GM12801 (cell line): Measurements from ENCODE around the gene RNF34.

Experiments
- TF ChIP-seq, protein P1 (sequence below): IDR thresholded peaks from one replicate; pipeline ENCODE4 v1.5.1; 2011; ENCODE audit warnings: control low read depth; ENCODE audit not compliant: insufficient read length; ENCODE audit errors: extremely low read depth

The RNF34 gene

DNA sequence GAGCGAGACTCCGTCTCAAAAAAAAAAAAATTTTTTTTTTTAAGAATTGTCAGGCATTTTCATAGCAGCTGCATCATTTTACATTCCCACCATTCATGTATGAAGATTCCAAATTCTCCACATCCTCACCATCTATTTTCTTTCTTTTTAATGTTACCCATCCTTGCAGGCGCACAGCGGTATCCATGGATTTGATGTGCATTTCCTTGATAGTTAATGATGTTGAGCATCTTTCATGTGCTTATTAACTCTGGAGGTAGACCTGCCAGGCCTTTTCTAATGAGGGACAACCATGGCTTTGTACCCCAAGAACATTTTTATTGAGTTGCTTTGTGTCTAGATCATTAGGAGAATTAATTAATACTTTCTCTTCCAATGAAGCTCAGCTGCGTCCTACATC, 1.6 kb upstream of the RNF34 start:
- TF ChIP-seq, protein P1, sequence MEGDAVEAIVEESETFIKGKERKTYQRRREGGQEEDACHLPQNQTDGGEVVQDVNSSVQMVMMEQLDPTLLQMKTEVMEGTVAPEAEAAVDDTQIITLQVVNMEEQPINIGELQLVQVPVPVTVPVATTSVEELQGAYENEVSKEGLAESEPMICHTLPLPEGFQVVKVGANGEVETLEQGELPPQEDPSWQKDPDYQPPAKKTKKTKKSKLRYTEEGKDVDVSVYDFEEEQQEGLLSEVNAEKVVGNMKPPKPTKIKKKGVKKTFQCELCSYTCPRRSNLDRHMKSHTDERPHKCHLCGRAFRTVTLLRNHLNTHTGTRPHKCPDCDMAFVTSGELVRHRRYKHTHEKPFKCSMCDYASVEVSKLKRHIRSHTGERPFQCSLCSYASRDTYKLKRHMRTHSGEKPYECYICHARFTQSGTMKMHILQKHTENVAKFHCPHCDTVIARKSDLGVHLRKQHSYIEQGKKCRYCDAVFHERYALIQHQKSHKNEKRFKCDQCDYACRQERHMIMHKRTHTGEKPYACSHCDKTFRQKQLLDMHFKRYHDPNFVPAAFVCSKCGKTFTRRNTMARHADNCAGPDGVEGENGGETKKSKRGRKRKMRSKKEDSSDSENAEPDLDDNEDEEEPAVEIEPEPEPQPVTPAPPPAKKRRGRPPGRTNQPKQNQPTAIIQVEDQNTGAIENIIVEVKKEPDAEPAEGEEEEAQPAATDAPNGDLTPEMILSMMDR, result no peak

DNA sequence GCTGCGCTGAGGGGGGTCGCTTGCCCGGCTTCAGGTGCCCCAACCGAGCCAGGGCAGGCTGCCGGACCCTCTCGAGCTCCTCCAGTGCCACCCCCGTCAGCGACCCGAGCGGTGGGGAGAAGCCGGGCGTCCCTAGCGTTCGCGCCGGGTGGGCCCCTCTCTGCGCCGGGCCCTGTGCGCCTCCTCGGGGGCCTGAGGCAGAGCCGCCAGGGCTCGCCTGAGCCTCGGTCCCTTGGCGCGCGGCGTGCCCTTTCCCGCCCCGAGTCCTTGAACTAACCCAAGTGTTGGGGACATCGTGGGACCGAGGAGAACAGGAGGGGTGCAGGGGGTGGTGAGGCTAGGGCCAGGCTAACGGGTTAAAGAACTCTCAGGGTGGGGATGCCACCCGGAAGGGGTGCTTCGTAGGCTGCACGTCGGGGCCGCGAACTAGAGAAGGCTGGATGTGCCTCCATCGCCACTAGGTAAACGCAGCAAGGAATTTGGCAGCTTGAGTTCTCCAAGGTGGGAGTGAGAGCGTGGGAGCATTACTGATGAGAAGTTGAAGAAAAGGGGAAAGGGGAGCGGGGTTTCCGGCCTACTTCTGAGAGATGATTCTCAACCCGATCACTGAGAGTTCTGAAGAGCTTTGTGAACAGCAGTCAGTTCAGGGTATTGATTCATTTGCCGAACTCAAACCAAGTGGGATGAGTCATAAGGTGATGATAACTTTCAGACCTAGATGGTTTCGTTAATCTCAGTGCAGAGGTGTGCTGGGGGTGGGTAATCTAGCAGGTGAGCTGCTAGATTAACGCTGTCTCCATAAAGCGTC, 618 bp downstream of the RNF34 start:
- TF ChIP-seq, protein P1, result no peak

DNA sequence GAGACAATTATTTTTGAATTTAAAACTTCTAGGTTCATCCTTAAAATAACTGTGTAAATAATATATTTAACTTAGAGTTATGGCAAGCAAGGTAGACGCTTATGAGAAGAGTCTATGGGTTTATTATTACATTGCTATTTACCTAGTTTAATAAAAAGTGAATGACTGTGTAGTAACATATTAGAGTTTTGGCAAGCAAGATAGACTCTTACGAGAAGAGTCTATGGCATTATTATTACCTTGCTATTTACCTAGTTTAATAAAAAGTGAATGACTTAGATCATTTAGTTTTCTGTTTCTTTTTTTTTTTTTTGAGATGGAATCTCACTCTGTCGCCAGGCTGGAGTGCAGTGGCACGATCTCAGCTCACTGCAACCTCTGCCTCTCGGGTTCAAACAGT, 3.8 kb downstream of the RNF34 start:
- TF ChIP-seq, protein P1, result no peak

DNA sequence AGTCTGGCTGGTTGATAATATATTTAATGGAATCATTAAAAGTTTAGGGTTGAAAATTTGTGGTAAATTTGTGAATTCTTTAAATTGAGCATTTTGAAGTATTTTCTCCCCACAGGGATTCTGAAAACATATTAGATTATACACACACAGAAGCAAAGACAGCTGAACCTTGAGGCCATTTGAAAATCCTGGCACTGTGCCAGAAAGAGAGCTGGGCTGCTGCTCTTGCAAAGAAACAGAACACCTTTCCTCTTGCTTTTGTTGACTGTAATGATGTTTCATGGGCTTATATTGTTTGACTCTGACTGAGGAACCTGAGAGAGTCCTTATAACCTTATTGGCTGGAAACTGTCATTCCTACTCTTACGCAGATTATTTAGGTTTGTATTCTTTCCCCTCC, 4.8 kb downstream of the RNF34 start:
- TF ChIP-seq, protein P1, result no peak

DNA sequence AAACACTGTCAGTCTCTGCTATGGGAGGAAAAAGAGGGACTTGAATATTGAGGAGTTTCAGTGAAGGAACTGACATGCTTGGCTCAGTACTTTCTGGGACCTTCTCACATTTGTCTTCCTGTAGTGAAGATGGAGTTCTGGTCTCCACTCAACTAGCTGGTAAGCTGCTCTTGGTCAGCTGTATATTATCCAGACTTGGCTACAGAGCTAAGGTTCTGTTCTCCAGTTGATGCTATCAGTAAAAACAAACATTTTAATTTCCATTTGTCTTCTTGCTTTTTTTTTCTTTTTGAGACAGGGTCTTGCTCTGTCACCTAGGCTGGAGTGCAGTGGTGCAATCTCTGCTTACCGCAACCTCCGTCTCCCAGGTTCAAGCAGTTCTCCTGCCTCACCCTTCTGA, 5.3 kb downstream of the RNF34 start:
- TF ChIP-seq, protein P1, result no peak

DNA sequence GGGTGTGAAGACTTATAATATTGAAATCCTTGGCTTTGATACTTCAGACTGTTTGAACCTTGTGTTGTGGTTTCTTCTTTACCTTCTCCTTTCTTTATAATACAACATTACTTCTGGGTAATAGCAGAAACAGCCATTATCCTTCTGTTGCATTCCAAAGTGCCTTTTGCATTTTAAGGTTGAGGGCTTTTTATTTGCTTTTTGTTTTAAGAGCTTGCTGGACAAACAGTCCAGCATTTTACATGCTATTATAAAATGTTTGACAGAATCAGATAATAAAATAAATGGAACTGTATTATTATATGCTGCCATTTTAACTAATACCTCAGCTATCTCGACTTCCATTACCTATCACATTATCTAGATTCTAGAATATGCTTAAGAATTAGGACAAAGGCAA, 14.0 kb downstream of the RNF34 start:
- TF ChIP-seq, protein P1, result no peak

DNA sequence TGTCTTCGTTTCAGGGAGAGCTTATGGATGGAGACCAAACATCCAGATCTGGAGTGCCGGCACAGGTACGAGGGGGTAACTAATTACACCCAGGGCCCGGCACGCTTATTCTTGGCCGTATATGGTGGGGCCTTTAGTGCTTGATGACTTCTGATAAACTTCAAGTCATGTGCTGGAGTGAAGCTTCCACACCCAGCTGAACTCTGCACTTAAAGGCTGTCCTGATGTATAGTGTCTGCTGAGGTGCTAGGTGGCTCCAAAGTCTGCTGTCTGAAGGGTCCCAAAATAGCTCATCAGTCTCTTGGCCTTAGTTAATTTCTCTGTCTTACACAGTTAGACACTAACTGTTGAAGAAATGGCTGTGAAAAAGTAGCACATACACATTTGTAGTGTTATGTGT, 17.9 kb downstream of the RNF34 start:
- TF ChIP-seq, protein P1, result no peak

DNA sequence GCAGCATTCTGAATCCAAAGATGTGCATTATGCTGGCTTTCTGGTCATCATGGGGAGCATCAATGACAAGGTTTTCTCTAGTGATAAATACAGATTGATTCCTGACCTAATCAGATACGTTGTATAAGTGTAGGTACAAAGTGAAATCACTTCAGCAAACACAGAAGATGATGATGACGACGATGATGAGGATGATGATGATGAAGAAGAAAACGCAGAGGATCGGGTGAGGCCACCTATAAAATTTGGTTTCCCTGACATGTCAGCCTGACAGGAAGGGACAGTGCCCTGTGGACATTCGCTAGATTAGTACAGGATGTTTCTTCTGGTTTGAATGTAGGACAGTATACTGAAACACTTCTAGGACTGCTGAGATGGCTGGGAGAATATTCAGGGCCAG, 20.2 kb downstream of the RNF34 start:
- TF ChIP-seq, protein P1, result no peak
